NB4 (cell line): Measurements from ENCODE around the gene GLYATL3.

Experiments used
- CTCF ChIP-seq: IDR thresholded peaks from one replicate; pipeline ENCODE4 v1.5.1; 2012; ENCODE audit warnings: low read depth, low read length
- MAX ChIP-seq: IDR thresholded peaks from 2 replicates; pipeline ENCODE4 v1.6.1; 2011; ENCODE audit warnings: low read depth, low read length
- MYC ChIP-seq: IDR thresholded peaks from 2 replicates; pipeline ENCODE4 v1.6.1; 2011; ENCODE audit warnings: low read depth, low read length
- POLR2A ChIP-seq: IDR thresholded peaks from 2 replicates; pipeline ENCODE4 v1.6.1; 2011; ENCODE audit warnings: mild to moderate bottlenecking; ENCODE audit not compliant: insufficient read length; ENCODE audit errors: extremely low read depth

DNA sequence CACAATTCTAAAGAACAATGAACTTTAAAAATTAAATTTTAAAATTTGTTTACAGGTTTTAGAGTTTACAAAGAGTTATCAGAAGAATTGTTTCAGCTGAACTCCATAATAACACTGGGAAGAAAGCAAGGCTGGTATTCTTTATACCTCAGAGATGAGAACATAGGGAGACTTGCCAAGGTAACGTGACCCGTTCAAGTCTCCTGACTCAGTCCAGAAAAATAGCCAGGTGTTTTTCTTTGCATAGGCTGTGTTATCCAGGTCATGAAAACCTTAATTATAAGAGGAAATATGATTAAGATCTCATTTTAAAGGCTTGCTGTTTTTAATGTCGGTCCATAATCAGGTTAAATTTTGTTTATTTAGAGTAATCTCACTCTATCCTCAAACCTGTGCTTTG, 42.2 kb downstream of the GLYATL3 start:
- TF ChIP-seq CTCF = no peak
- no peak for TF ChIP-seq POLR2A
- no peak for TF ChIP-seq MAX
- TF ChIP-seq MYC = no peak
